Measurements from ENCODE around the gene CRACR2B.

GRCh38 chr11:804599-804964 is 23.1 kb upstream of the CRACR2B start:
- TF ChIP-seq CTCF (IDR thresholded peaks at IDR 0.05; ENCODE audit: insufficient read depth, low read length, poor library complexity, severe bottlenecking), result no peak
- no peak for TF ChIP-seq EZH2phosphoT487 (conservative IDR thresholded peaks at IDR 0.05; ENCODE audit: low read length)
